Measurements from ENCODE around the gene SLC12A5. TPM values are rescaled to one million over a fixed set of nuclear protein-coding genes. Genes with fewer than 3 reads are reported as not detected.

Gene SLC12A5
- total RNA-seq, 1 donor from 2014 or later, result 0.77 TPM

DNA sequence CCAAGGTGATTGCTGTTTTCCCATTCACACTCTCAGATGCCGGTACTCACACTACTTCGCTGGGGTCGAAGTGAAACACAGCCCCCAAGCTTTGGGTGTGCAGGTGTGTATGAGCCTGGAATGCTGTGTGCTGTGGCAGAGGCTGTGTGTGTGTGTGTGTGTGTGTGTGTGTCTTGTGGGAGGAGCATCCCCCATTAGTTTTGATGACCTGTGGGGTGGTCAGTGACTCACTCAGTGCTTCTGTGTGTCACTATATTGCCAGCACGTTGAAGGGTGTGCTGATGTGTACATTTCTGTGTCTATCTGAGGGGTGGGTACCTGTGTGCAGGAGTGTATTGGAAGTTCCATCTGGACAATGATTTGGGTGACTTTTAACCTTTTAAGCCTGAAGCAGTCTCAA is 5.0 kb upstream of the SLC12A5 start:
- peaks cover 74% of the 10 kb centered on the region for H3K27me3 ChIP-seq
- TF ChIP-seq, protein P1, sequence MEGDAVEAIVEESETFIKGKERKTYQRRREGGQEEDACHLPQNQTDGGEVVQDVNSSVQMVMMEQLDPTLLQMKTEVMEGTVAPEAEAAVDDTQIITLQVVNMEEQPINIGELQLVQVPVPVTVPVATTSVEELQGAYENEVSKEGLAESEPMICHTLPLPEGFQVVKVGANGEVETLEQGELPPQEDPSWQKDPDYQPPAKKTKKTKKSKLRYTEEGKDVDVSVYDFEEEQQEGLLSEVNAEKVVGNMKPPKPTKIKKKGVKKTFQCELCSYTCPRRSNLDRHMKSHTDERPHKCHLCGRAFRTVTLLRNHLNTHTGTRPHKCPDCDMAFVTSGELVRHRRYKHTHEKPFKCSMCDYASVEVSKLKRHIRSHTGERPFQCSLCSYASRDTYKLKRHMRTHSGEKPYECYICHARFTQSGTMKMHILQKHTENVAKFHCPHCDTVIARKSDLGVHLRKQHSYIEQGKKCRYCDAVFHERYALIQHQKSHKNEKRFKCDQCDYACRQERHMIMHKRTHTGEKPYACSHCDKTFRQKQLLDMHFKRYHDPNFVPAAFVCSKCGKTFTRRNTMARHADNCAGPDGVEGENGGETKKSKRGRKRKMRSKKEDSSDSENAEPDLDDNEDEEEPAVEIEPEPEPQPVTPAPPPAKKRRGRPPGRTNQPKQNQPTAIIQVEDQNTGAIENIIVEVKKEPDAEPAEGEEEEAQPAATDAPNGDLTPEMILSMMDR (IDR thresholded peaks at IDR 0.05), result no peak
- no peak for TF ChIP-seq EZH2phosphoT487 (IDR thresholded peaks at IDR 0.05)
- TF ChIP-seq EZH2 (IDR thresholded peaks at IDR 0.05), result no peak
- H3K27ac ChIP-seq, result no peak overlapping the region
- H3K4me2 ChIP-seq, result no peak overlapping the region
- Mint-ChIP-seq H3K9me3 (no peaks in the 10 kb centered on the region), H3K36me3 (no peaks in the 10 kb centered on the region), H3K27ac (no peak overlapping the region), H3K4me3 (no peak overlapping the region), H3K4me1 (peaks cover 21% of the 10 kb centered on the region), H3K27me3 (ENCODE audit: insufficient read depth, low read depth) (peaks cover 40% of the 10 kb centered on the region)
- no peaks in the 10 kb centered on the region for H3K36me3 ChIP-seq
- H3F3A ChIP-seq (ENCODE audit: low read depth), result peaks cover 7% of the 10 kb centered on the region
- no peaks in the 10 kb centered on the region for H3K4me1 ChIP-seq
- no peak overlapping the region for H3K9ac ChIP-seq
- no peaks in the 10 kb centered on the region for H3K79me2 ChIP-seq (ENCODE audit: low read depth)
- no peak overlapping the region for H3K4me3 ChIP-seq
- H4K20me1 ChIP-seq (ENCODE audit: low read depth), result peaks cover 56% of the 10 kb centered on the region
- DNase-seq (ENCODE audit: low spot score), result no peak
- H2AFZ ChIP-seq (replicated peaks), result no peak overlapping the region
- H3K9me3 ChIP-seq (ENCODE audit: low read depth), result no peaks in the 10 kb centered on the region

DNA sequence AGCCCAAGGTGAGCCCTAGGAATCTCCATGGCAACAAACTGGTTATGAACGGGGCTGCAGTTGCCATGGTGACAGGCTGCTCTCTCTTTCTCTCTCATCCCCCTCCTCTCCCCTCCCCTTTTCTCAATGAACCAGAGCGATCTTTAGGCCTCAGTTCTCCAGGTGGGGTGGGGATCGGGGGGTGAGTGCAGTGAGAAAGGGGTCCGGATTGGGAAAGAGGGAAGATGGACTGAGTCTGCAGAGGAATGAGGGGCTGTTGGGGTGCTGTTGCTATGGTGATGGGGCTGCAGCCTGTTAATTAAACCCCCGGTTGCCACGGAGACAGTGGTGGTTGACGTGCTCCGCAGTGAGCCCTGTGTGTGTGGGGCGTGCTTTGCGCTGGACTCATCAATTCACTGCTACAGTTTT is 3.6 kb upstream of the SLC12A5 start:
- peaks cover 7% of the 10 kb centered on the region for H3F3A ChIP-seq (ENCODE audit: low read depth)
- TF ChIP-seq, protein P1 (IDR thresholded peaks at IDR 0.05), result no peak
- no peak for TF ChIP-seq EZH2phosphoT487 (IDR thresholded peaks at IDR 0.05)
- TF ChIP-seq EZH2 (IDR thresholded peaks at IDR 0.05), result no peak
- H2AFZ ChIP-seq (replicated peaks), result no peak overlapping the region
- no peaks in the 10 kb centered on the region for H3K36me3 ChIP-seq
- no peaks in the 10 kb centered on the region for H3K9me3 Mint-ChIP-seq
- no peak overlapping the region for H3K4me3 ChIP-seq
- peaks cover 21% of the 10 kb centered on the region for H3K4me1 Mint-ChIP-seq
- H4K20me1 ChIP-seq (ENCODE audit: low read depth), result peaks cover 68% of the 10 kb centered on the region
- H3K27ac Mint-ChIP-seq, result no peak overlapping the region
- peak; percentile 27 for DNase-seq (ENCODE audit: low spot score)
- H3K79me2 ChIP-seq (ENCODE audit: low read depth), result no peaks in the 10 kb centered on the region
- peaks cover 87% of the 10 kb centered on the region for H3K27me3 ChIP-seq
- H3K4me2 ChIP-seq, result no peak overlapping the region
- H3K27ac ChIP-seq, result no peak overlapping the region
- H3K4me3 Mint-ChIP-seq, result no peak overlapping the region
- H3K9ac ChIP-seq, result no peak overlapping the region
- no peaks in the 10 kb centered on the region for H3K36me3 Mint-ChIP-seq
- no peaks in the 10 kb centered on the region for H3K9me3 ChIP-seq (ENCODE audit: low read depth)
- H3K27me3 Mint-ChIP-seq (ENCODE audit: insufficient read depth, low read depth), result peaks cover 53% of the 10 kb centered on the region
- no peaks in the 10 kb centered on the region for H3K4me1 ChIP-seq

DNA sequence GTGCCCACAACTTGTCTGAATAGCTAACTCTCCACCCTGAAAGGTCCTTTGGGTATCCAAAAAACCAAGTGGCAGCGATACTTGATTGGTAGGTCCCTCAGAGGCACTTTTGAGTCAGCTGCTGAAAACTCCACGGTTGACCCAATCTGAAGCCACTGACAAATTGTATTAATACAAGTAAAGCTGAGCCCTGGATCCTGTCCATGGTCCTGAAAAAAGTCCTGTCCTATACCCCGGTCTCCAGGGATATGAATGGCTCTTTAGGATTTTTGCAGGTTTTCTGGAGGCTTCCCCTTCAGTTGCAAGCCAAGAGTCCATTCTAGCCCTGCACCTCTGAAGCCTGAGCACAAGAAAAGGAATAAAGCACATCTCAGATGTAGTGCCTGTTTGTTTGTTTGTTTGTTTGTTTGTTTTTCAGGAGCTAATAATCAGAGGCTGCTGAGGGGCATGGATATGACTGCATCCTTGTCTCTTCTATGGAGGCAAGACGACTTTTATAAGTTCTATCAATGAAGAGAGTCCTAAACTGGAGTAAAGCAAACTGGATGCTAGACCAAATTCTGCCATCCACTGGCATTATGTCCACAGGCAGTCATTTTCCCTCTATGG is 1.7 kb upstream of the SLC12A5 start:
- H3K4me1 Mint-ChIP-seq, result peaks cover 16% of the 10 kb centered on the region
- no peaks in the 10 kb centered on the region for H3K79me2 ChIP-seq (ENCODE audit: low read depth)

More for the DNA sequence above, 1.7 kb upstream of the SLC12A5 start:
- Mint-ChIP-seq H3K27ac (no peak overlapping the region), H3K9me3 (no peaks in the 10 kb centered on the region), H3K36me3 (no peaks in the 10 kb centered on the region), H3K27me3 (ENCODE audit: insufficient read depth, low read depth) (peaks cover 66% of the 10 kb centered on the region), H3K4me3 (no peak overlapping the region)
- H3K9me3 ChIP-seq (ENCODE audit: low read depth), result no peaks in the 10 kb centered on the region
- peak; percentile 93 for DNase-seq (ENCODE audit: low spot score)
- H3K4me2 ChIP-seq, result no peak overlapping the region
- peaks cover 98% of the 10 kb centered on the region for H3K27me3 ChIP-seq
- no peak overlapping the region for H3K9ac ChIP-seq
- no peak overlapping the region for H3K4me3 ChIP-seq
- H2AFZ ChIP-seq (replicated peaks), result no peak overlapping the region
- no peaks in the 10 kb centered on the region for H3K36me3 ChIP-seq
- peaks cover 19% of the 10 kb centered on the region for H3F3A ChIP-seq (ENCODE audit: low read depth)
- peaks cover 9% of the 10 kb centered on the region for H3K4me1 ChIP-seq
- no peak overlapping the region for H3K27ac ChIP-seq
- peaks cover 87% of the 10 kb centered on the region for H4K20me1 ChIP-seq (ENCODE audit: low read depth)
- TF ChIP-seq EZH2phosphoT487 (IDR thresholded peaks at IDR 0.05), result no peak
- TF ChIP-seq, protein P1 (IDR thresholded peaks at IDR 0.05), result no peak
- TF ChIP-seq EZH2 (IDR thresholded peaks at IDR 0.05), result no peak

Measured in neural progenitor cell (in vitro differentiated cells).